GM18505 (cell line): ENCODE data around the gene ZNF853.

Experiments used
- ATAC-seq: cut with Tn5 transposase; IDR thresholded peaks from one replicate; pipeline ENCODE4 v1.9.1; 2021; ENCODE audit not compliant: unreplicated experiment
- POLR2A ChIP-seq: IDR thresholded peaks from 4 replicates; pipeline ENCODE4 v1.6.1; 2011; ENCODE audit warnings: borderline replicate concordance; ENCODE audit not compliant: insufficient read depth, insufficient read length; ENCODE audit errors: extremely low read depth

ZNF853 gene

GRCh38 chr7:6647541-6647940, 32.1 kb downstream of the ZNF853 start:
- no peak for TF ChIP-seq POLR2A
- no peak for ATAC-seq

GRCh38 chr7:6648066-6648814, 32.8 kb downstream of the ZNF853 start:
- ATAC-seq = no peak

GRCh38 chr7:6648815-6649104, 33.4 kb downstream of the ZNF853 start:
- TF ChIP-seq POLR2A = no peak
- no peak for ATAC-seq

More at GRCh38 chr7:6648066-6648814, 32.8 kb downstream of the ZNF853 start:
- TF ChIP-seq POLR2A = no peak

- ATAC-seq = no peak
- TF ChIP-seq POLR2A = no peak
Measured at GRCh38 chr7:6649241-6649961, 34.0 kb downstream of the ZNF853 start.

GRCh38 chr7:6650086-6650485, 34.7 kb downstream of the ZNF853 start:
- ATAC-seq = no peak
- no peak for TF ChIP-seq POLR2A

GRCh38 chr7:6650521-6651011, 35.2 kb downstream of the ZNF853 start:
- no peak for ATAC-seq
- TF ChIP-seq POLR2A = no peak

- ATAC-seq = no peak
- TF ChIP-seq POLR2A = no peak
Measured at GRCh38 chr7:6651851-6652445, 36.5 kb downstream of the ZNF853 start.

- TF ChIP-seq POLR2A = no peak
- no peak for ATAC-seq
Measured at GRCh38 chr7:6652446-6653011, 37.1 kb downstream of the ZNF853 start.

GRCh38 chr7:6653071-6654003, 37.9 kb downstream of the ZNF853 start:
- no peak for ATAC-seq
- TF ChIP-seq POLR2A = no peak

- TF ChIP-seq POLR2A = no peak
- ATAC-seq = no peak
Measured at GRCh38 chr7:6654113-6654841, 38.9 kb downstream of the ZNF853 start.

GRCh38 chr7:6654842-6655610, 39.6 kb downstream of the ZNF853 start:
- ATAC-seq = no peak
- no peak for TF ChIP-seq POLR2A
